Measurements from ENCODE around the gene RARB.

DNA sequence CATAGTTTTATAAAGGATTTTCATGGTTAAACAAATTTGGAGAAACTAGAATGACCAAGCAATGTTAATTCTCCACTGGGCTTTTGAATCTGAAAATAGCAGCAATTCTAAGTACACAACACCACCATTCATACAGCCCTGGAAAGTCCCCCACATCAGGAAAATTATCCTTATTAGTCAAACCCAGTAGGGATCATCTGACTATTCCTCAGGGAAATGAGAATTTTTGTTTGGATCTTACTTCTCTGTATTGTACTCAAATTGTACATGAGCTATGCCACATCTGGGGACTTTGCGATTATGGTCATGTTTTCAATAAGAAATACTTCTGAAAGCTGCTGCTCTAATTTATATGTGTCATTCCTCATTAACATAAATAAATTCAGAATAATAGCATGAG is 46.0 kb downstream of the RARB start:
- TF ChIP-seq, protein P1, sequence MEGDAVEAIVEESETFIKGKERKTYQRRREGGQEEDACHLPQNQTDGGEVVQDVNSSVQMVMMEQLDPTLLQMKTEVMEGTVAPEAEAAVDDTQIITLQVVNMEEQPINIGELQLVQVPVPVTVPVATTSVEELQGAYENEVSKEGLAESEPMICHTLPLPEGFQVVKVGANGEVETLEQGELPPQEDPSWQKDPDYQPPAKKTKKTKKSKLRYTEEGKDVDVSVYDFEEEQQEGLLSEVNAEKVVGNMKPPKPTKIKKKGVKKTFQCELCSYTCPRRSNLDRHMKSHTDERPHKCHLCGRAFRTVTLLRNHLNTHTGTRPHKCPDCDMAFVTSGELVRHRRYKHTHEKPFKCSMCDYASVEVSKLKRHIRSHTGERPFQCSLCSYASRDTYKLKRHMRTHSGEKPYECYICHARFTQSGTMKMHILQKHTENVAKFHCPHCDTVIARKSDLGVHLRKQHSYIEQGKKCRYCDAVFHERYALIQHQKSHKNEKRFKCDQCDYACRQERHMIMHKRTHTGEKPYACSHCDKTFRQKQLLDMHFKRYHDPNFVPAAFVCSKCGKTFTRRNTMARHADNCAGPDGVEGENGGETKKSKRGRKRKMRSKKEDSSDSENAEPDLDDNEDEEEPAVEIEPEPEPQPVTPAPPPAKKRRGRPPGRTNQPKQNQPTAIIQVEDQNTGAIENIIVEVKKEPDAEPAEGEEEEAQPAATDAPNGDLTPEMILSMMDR (conservative IDR thresholded peaks at IDR 0.05; ENCODE audit: low read depth, low read length) = no peak
- no peak for TF ChIP-seq EZH2 (IDR thresholded peaks at IDR 0.05; ENCODE audit: borderline replicate concordance, low read depth, low read length, poor library complexity, severe bottlenecking)
